Mucosa of gallbladder (tissue), 1 donor: Measurements from ENCODE around the gene RFPL3. TPM values are rescaled to one million over a fixed set of nuclear protein-coding genes. Genes with fewer than 3 reads are reported as not detected.
"Not testable (repeated sequence)": the region's sequence is repeated elsewhere in the genome, so short reads cannot be mapped to it uniquely, and the experiment has no call there.

Experiments used
- DNase-seq: peaks from one replicate; pipeline ENCODE4 v3.0.0-alpha.2; 2020; ENCODE audit warnings: low spot score
- total RNA-seq: library from RNA; stranded (reverse); gene quantifications from one replicate; pipeline ENCODE4 v1.2.1, GENCODE V29; 2021
- donor health status: DM: no; HTN: no; CAD: no.

RFPL3 gene
- total RNA-seq, 1 donor from 2014 or later, result not detected

DNA sequence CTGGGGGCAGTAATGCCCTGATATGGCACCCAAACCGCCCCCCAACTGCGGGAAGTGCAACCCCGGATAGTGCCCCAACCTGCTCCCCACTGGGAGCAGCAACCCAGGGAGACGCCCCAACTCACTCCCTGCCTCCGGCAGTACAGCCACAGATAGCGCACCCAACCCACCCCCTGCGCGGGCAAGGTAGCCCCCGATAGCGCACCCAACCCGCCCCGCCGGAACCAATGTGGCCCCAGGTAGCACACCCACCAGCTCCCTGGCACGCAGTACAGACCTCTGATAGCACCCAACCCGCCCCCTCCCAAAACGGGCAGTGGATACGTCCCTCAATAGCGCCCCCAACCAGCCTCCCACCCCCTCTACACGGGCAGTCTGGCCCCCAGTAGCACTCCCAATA, 3.8 kb upstream of the RFPL3 start:
- no peak for DNase-seq

DNA sequence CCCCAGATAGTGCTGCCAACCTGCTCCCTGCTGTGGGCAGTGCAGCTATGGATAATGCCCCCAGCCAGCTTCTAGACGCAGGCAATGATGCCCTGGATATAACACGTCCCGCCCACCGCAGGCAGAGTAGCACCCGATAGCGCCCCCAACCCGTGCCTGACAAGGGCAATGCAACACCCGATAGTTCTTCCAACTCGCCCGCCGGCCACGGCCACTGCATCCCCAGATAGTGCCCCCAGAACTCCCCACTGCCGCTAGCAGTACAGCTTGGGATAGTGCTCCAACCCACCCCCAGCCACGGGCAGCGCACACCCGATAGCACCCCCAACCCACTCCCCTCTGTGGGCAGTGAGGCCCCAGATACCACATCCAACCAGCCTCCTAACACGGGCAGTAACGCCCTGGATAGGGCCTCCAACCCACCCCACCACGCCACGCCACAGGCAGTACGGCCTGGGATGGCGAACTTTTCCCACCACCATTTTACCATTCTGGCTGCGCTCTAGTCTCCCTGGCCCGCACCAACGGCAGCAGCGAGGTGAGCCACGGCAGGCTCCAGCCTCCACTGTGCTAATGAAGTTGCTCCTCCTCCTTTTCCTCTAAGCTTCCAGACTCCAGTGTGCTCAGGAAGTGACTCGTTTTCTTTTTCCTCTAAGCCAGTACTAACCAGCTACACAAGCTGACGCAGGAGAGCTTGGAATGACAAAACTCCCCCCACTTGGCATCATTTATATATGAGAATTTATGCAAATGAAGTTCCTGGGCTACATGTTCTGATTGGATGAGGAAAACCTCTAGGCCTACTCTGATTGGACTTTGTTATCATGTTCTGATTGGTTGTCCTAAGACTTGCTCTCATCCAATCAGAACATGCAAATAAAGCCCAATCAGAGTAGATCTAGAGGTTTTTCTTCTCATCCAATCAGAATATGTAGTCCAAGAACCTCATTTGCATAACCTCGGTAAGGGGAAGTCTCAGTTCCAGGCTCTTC, 3.0 kb upstream of the RFPL3 start:
- no peak for DNase-seq

DNA sequence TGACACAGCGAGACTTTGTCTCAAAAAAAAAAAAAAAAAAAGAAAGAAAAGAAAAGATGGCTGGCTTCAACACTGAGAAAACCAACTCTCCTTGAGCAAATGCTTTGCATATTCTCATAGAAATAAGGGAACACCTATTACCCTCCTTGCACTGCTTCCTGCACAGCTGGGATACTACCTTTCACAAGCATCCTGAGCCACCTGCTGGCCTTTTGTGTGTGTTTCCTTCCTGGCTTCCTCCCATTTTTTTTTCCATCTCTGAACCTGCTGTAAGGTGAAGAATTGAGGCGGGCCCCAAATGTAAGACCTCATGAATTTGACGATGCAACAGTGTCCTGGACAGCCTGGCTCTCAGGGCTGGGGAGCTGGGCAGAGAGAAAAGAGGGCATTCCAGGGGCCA, 1.9 kb upstream of the RFPL3 start:
- no peak for DNase-seq

DNA sequence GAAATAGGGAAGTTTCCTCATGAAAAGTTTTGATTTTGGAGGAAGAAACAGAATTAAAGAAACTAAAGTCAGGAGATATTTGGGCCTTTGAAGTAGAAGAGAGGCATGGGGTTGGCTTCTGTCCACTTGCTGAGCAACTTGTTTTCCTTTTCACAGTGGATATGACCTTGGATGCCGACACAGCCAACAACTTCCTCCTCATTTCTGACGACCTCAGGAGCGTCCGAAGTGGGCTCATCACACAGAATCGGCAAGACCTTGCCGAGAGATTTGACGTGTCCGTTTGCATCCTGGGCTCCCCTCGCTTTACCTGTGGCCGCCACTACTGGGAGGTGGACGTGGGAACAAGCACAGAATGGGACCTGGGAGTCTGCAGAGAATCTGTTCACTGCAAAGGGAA, 2.4 kb downstream of the RFPL3 start:
- not testable (repeated sequence) for DNase-seq

DNA sequence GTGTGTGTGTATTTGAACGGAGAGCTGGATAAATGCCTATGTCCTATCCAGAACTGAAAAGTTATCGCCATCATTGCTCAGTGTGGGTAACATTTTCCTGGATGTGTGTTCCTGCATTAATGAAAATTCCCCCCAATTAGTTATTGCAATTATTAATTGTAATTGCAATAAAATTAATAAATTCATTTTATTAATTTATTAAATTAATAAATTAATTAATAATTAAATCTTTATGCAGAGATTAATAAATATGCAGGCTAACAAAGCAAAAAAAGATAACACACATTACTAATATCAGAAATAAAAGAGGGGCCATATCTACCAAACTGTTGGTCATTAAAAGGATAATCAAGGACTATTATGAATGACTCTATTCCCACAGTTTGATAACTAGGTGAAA, 3.6 kb downstream of the RFPL3 start:
- no peak for DNase-seq

DNA sequence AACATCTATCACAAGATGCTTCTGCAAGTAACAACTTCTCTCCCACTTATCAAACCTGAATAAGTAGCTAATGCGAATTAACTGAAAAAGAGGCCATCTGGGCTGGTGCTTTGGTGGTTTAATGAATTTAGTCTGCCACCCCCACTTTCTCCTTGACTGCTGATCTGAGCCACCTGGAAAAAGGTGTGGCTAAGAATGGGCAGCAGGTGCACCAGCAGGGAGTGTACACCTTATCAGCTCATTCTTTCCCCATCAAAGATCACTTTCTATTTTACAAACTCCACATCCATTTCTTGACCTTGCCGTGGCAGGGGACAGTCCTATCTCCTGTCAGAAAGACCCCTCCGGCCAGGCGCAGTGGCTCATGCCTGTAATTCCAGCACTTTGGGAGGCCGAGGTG, 6.5 kb downstream of the RFPL3 start:
- no peak for DNase-seq

DNA sequence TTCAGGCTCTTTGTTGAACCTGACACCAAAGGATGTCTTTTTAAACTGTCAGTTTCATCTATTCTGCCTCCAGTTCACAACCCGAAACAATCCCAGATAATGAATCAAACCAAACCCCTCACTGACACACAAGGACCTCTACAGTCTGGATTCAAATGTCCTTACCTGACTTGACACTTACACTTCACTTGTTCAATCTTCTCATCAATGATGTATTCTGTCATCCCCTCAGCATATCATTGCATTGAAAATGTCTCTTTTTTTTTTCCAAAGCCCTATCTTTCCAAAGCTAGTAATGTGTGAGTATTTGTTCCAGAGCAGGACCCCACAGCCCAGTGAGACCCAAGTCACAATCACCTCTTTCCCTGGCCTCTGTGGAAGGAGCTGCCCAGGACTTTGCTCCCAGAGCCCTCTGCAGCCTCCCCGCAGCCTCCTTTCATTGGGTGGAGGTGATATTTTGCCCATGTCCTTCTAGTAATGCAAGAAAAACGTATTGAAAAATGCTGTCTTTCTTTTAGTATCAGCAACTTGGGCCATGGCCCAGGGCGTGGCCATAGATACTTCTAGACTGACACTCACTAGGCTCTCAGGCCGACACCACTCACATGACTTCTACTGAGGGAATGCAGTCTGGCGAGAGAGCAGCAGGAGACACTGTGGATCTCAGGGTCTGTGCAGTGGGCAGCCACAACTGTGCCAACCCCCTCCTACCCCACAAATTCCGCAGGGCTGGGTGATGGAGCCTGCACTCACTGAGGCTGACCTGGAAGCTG, 18.2 kb downstream of the RFPL3 start:
- no peak for DNase-seq

DNA sequence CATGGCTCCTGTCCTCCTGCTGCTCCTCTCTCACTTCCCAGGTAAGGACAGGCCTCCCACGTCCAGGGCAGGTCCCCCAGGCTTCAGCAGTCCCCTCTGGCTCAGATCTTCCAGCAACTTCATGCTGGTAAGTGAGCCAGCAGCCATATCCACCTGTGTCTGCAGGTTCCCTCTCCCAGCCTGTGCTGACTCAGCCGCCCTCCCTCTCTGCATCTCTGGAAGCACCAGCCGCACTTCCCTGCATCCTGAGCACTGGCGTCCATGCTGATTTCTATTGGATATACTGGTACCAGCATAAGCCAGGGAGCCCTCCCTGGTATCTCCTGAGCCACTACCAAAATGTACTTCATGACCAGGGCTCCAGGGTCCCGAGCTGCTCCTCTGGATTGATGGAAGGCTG, 19.0 kb downstream of the RFPL3 start:
- DNase-seq, result no peak

DNA sequence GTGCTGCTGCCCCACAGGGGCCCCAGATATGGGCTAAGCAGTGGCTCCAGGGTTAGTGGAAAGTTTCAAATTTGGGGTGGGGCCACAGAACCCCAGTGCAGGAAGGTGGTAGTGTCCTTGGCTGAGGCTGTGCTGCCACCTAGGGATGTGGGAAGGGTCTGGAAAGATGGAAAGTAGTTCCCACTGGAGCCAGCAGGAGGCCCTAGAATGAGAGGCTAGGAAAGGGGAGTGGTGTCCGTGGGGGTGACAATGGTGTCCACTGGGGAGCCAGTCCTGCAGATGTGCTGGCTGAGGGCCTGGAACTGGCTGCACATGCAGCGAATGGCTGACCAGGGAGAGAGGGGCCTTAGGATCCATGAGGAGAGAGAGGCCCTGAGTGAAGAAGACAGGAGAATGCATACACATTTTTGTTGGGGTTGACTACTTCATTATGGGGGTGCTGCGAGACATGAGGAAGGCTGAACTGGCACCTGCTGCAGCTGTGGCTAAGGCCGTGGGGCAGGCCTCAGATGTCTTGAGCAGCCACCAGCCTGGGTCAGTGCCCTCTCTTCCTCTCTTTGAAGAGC, 21.1 kb downstream of the RFPL3 start:
- no peak for DNase-seq

DNA sequence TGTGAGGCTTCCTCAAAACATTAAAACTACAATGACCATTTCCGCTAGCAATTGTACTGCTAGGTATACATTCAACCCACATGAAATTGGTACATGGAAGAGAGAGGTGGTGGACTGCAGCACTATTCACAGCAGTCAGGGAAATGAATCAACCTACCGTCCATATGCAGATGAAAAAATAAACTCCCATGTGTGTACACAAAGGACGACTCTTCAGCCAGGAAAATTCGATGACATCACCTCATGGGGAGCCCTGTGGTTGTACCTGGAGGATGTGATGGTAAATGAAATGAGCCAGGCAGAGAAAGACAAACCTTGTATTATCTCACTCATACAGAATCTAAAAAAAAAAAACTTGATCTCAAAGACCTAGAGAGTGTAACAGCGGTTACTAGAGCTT, 23.3 kb downstream of the RFPL3 start:
- no peak for DNase-seq

DNA sequence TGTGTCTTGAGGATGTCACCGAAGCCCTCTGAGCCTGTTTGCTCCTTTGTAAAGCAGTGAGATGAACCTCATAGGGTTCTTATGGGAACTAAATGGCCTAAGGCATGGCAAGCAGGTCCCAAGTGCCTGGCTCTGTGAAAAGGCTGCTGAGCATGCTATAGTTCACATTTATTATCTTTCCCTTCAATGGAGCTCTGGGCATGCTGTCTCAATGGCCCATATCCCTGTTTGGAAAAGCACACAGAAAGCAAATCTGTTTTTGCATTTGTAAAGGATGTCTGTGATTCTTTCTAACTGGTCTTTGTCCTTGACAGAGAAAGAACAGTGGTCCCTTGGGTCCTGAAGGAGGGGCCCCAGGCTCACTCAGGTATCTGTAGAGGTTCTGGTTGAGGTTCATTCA, 28.0 kb downstream of the RFPL3 start:
- DNase-seq, result no peak

DNA sequence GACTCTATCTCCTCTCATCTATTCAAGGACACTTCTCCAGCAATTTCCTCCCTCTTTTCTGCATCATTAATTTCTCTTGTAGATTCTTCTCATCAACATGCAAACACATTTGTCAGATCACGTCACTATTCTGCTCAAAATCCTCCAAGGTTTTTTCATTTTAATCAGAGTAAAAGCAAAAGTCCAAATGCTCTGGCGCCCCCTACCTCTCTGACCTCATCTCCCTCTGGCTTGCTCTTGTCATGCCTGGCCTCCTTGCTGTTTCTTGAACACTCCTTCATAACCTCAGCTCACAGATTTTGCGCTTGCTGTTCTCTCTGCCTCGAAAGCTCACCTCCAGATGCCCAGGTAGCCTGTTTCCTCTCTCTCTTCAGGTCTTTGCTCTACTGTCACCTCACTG, 32.0 kb downstream of the RFPL3 start:
- DNase-seq, result no peak

DNA sequence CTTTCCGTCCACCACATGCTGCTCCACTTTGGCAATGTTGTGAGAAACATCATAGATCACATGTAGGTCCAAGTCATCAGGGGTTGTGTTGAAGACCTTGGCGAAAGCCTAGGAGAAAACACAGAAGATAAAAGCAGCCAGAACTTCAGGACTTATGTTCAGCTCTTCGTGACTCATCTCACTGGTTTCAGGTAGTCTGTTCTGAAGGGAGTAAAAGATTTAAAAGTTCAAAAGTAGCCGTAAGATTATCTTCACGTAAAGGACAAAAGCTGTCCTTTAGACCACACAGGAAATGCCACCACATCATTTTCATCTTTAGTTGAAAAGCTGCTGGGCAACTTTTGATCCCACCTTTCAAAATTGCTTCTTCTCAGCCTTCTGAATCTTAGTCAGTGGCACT, 37.4 kb downstream of the RFPL3 start:
- no peak for DNase-seq

DNA sequence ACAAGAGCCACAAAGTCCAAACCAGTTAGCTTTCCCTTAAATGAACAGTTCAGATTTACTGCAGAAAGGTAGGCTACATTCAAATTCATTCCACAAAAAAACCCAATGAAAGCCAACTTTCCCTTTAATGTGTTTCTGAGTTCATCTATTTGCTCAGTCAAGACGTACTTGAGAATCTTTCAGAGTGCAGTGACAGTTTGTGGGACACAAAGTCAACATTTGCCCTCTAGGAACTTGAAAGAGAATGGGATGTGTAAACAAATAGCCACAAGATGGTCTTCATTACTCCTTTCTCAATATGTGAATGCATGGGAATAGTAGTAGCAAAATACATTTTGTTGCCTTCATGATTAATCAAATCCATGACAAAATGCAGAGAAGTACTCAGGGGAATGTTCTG, 38.6 kb downstream of the RFPL3 start:
- no peak for DNase-seq

DNA sequence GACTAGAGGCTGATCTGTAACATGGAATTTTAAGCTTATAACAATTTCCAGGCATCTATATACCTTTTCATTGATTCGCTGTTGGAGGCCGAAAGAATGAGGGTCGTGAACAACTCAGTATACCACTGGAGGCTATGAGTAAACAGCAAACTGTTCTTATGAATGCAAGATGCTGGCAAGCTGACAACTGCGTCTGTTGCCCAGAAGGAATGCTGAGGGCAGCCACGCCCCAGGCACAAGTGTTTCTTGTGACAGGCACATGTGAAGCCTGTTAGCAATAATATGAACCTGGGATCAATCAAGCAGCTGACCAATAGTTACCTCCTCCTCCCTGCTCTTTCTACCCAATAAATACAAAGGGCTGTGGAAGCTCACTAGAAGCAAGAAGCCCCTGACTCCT, 39.1 kb downstream of the RFPL3 start:
- peak; percentile 23 for DNase-seq

DNA sequence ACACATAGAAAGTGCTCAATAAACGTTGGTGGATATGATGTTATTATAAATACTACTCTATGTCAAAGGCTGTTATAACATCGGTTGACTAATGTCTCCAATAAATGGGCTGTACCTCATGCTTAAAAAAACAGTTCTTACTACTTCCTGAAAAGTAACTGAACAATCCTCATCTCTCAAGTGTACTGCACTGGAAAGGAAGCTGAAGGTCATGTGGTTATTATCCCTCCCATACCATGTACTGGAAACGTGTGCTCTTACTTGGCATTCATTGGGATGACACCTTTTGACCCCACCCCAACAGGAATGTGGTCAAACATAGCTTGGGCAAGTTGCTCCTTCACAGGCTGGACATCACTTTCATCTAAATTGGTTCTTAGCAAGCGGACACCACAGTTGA, 43.8 kb downstream of the RFPL3 start:
- no peak for DNase-seq

DNA sequence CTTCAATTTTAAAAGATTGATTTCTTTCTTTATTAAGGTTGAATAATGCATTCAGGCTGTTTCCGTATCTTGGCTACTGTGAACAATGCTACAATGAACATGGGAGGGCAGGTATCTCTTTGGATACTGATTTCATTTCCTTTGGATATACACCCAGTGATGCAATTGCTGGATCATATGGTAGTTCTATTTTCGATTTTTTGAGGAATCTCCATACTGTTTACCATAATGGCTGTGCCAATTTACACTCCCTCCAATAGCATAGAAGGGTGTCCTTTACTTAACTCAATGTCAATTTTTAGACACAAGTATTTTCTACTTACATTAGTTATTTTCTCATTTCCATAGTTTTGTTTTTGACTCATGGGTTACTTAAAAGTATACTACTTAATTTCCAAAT, 46.4 kb downstream of the RFPL3 start:
- no peak for DNase-seq

DNA sequence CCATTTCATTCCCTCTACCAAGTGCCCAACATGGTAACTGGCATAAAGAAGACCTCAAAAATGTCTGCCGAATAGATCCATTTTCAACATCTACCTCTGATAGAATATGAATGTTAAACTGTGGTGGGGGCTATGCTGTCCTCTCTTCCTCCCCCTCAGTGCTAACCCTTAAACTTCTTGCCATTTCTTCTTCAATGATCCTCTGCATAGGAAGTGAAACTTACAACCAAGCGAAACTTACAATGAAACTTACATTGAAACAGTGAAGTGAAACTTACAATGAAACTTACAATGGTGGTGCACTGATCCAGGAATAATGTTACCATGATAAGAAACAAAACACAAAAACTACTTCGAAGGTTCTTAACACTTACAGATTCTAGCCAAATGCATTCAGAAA, 49.6 kb downstream of the RFPL3 start:
- no peak for DNase-seq

DNA sequence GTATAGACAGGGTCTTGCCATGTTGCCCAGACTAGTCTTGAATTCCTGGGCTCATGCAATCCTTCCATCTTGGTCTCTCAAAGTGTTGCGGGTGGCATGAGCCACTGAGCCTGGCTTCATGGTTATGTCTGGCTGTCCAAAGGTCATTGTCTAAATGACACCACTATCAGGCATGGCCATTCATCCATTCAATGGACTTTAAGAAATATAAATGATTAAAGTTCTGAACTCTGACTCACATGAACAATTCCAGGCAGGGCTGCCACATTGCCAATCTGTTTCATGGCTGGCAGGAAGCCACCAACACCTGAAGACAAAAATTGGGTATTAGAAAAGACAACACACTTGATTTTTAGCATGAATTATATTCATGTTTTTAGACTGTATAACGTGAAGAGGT, 50.3 kb downstream of the RFPL3 start:
- no peak for DNase-seq

DNA sequence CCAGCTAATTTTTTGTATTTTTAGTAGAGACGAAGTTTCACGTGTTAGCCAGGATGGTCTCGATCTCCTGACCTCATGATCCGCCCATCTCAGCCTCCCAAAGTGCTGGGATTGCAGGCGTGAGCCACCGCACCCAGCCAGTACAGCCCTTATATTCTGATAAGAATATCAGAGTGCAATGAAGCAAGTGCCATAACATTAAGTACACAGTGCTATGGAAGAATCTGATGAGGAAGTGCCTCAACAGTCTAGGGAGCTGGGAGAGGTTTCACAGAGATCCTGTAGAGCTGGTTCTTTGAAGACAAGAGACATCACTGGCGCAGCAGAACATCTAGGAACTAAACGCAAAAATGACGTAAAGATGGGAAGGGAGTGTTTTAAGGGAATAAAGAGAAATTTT, 52.3 kb downstream of the RFPL3 start:
- no peak for DNase-seq

DNA sequence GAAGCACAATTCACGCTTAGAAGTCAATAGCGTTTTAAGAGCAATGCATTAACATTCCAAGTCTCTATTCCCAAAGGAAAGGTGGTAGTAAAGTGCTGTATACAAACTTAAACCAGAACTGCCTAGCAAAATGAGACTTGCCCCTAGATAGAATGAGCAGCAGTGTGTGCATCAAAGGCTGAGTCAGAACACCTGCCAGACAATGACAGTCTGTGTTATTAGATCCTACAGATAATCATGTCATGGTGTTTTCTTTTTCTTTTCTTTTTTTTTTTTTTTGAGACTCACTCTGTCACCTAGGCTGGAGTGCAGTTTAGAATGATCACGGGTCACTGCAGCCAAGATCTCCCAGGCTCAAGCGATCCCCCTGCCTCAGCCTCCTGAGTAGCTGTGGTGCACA, 52.8 kb downstream of the RFPL3 start:
- DNase-seq, result no peak
